M059J (cell line): ENCODE results near the gene TYW1. TPM values are rescaled to one million over a fixed set of nuclear protein-coding genes. Genes with fewer than 3 reads are reported as not detected.
"Not testable (repeated sequence)": the region's sequence is repeated elsewhere in the genome, so short reads cannot be mapped to it uniquely, and the experiment has no call there.

Experiments
- DNase-seq: peaks from one replicate; pipeline ENCODE4 v3.0.0-alpha.2; 2012; ENCODE audit warnings: low read depth
- total RNA-seq: library from RNA; depleted of rRNA; stranded (reverse); fragments of >200 nt; shearing (Covaris generic); gene quantifications from 2 replicates; pipeline ENCODE4 v1.2.3, GENCODE V29; 2014

The TYW1 gene
- total RNA-seq, 1 experiment from 2014 or later, result 20.6 TPM

GRCh38 chr7:67046819-67047218 is 50.2 kb downstream of the TYW1 start:
- DNase-seq, result not testable (repeated sequence)

GRCh38 chr7:67049908-67050307 is 53.3 kb downstream of the TYW1 start:
- DNase-seq, result not testable (repeated sequence)

GRCh38 chr7:67052161-67052560 is 55.5 kb downstream of the TYW1 start:
- DNase-seq, result not testable (repeated sequence)

- DNase-seq, result no peak
Measured at GRCh38 chr7:67056683-67057082, 60.0 kb downstream of the TYW1 start.

- peak; percentile 16 for DNase-seq
Measured at GRCh38 chr7:67061321-67061720, 64.7 kb downstream of the TYW1 start.

- peak; percentile 36 for DNase-seq
Measured at GRCh38 chr7:67062802-67063201, 66.2 kb downstream of the TYW1 start.

- DNase-seq, result peak; percentile 84
Measured at GRCh38 chr7:67066950-67067622, 70.5 kb downstream of the TYW1 start.

GRCh38 chr7:67076120-67076519 is 79.5 kb downstream of the TYW1 start:
- DNase-seq, result not testable (repeated sequence)

GRCh38 chr7:67082880-67083279 is 86.2 kb downstream of the TYW1 start:
- DNase-seq, result not testable (repeated sequence)

GRCh38 chr7:67089261-67089660 is 92.6 kb downstream of the TYW1 start:
- DNase-seq, result not testable (repeated sequence)

GRCh38 chr7:67091053-67091452 is 94.4 kb downstream of the TYW1 start:
- DNase-seq, result not testable (repeated sequence)

GRCh38 chr7:67098031-67098430 is 101.4 kb downstream of the TYW1 start:
- not testable (repeated sequence) for DNase-seq

- DNase-seq, result not testable (repeated sequence)
Measured at GRCh38 chr7:67099406-67099805, 102.8 kb downstream of the TYW1 start.

- not testable (repeated sequence) for DNase-seq
Measured at GRCh38 chr7:67100038-67100437, 103.4 kb downstream of the TYW1 start.

- DNase-seq, result no peak
Measured at GRCh38 chr7:67100956-67101361, 104.3 kb downstream of the TYW1 start.

- DNase-seq, result not testable (repeated sequence)
Measured at GRCh38 chr7:67104937-67105336, 108.3 kb downstream of the TYW1 start.

GRCh38 chr7:67105377-67105776 is 108.7 kb downstream of the TYW1 start:
- DNase-seq, result peak; percentile 72

- DNase-seq, result not testable (repeated sequence)
Measured at GRCh38 chr7:67106255-67106654, 109.6 kb downstream of the TYW1 start.

- DNase-seq, result not testable (repeated sequence)
Measured at GRCh38 chr7:67111342-67111741, 114.7 kb downstream of the TYW1 start.

- not testable (repeated sequence) for DNase-seq
Measured at GRCh38 chr7:67114483-67115246, 118.0 kb downstream of the TYW1 start.

GRCh38 chr7:67120491-67120890 is 123.9 kb downstream of the TYW1 start:
- not testable (repeated sequence) for DNase-seq

GRCh38 chr7:67128257-67128656 is 131.6 kb downstream of the TYW1 start:
- DNase-seq, result not testable (repeated sequence)

- DNase-seq, result not testable (repeated sequence)
Measured at GRCh38 chr7:67130766-67131165, 134.1 kb downstream of the TYW1 start.
